T-helper 1 cell treated with Interleukin-12 subunit alpha and Interleukin-12 subunit beta and Interleukin-4 antibody, amounts not matched to agents 30 μg/mL and 1 μg/mL, for 36 hours (primary cell): ENCODE results near the gene KHDC4.

Source experiments
- H3K27ac Mint-ChIP-seq: one replicate; pipeline ENCODE4 v1.8.0; 2021; ENCODE audit warnings: mild to moderate bottlenecking, mixed read lengths
- H3K27me3 Mint-ChIP-seq: one replicate; pipeline ENCODE4 v1.8.0; 2021; ENCODE audit warnings: low read depth, mixed read lengths
- H3K36me3 Mint-ChIP-seq: one replicate; pipeline ENCODE4 v1.8.0; 2021; ENCODE audit warnings: low read depth, mixed read lengths
- H3K4me1 Mint-ChIP-seq: one replicate; pipeline ENCODE4 v1.8.0; 2021; ENCODE audit warnings: low read depth, mixed read lengths
- H3K4me3 Mint-ChIP-seq: one replicate; pipeline ENCODE4 v1.8.0; 2021; ENCODE audit warnings: mild to moderate bottlenecking, moderate library complexity, mixed read lengths
- H3K9me3 Mint-ChIP-seq: one replicate; pipeline ENCODE4 v1.8.0; 2021; ENCODE audit warnings: mixed read lengths

KHDC4 gene

DNA sequence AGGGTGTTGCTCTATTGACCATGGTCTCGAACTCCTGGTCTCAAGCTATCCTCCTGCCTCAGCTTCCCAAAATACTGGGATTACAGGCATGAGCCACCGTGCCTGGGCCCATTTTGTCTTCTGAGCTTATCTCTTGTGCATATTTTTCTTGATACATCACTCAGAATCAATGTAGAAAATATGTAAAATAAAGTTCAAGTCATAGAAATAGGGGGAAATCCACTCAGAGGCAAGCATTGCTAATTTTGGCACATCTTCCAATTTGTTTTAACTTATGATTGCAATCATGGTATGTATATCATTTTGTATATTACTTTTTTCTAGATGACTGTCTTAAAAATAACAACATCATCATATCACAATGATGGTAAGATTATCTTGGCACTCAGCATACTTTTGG is 44.6 kb downstream of the KHDC4 start:
- no peaks in the 10 kb centered on the region for H3K9me3 Mint-ChIP-seq
- no peak overlapping the region for H3K4me3 Mint-ChIP-seq
- peaks cover 2% of the 10 kb centered on the region for H3K36me3 Mint-ChIP-seq

DNA sequence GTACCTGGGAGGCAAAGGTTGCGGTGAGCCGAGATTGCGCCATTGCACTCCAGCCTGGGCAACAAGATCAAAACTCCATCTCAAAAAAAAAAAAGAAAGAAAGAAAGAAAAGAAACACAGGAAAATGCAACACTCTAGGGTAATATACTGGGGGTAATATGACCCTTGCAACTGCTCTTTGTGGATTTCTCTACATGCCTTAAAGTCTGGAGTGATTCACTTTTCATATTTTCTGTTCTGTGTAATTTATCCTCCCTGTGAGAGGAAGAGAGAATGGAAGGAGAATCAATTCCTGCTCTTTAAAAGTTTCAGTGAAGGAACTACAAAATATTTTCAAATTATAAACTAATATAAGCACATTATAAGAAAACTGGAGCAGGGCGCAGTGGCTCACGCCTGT is 45.7 kb downstream of the KHDC4 start:
- Mint-ChIP-seq H3K4me1 (peaks cover 8% of the 10 kb centered on the region), H3K27ac (no peak overlapping the region), H3K27me3 (no peaks in the 10 kb centered on the region), H3K4me3 (no peak overlapping the region), H3K9me3 (no peaks in the 10 kb centered on the region), H3K36me3 (peaks cover 2% of the 10 kb centered on the region)

More for the DNA sequence above, 44.6 kb downstream of the KHDC4 start:
- Mint-ChIP-seq H3K27ac (no peak overlapping the region), H3K27me3 (no peaks in the 10 kb centered on the region), H3K4me1 (peaks cover 11% of the 10 kb centered on the region)

GRCh38 chr1:155884982-155885381 is 49.2 kb downstream of the KHDC4 start:
- Mint-ChIP-seq H3K27me3 (no peaks in the 10 kb centered on the region), H3K4me1 (no peaks in the 10 kb centered on the region), H3K9me3 (no peaks in the 10 kb centered on the region), H3K4me3 (no peak overlapping the region), H3K27ac (no peak overlapping the region), H3K36me3 (peaks cover 16% of the 10 kb centered on the region)

DNA sequence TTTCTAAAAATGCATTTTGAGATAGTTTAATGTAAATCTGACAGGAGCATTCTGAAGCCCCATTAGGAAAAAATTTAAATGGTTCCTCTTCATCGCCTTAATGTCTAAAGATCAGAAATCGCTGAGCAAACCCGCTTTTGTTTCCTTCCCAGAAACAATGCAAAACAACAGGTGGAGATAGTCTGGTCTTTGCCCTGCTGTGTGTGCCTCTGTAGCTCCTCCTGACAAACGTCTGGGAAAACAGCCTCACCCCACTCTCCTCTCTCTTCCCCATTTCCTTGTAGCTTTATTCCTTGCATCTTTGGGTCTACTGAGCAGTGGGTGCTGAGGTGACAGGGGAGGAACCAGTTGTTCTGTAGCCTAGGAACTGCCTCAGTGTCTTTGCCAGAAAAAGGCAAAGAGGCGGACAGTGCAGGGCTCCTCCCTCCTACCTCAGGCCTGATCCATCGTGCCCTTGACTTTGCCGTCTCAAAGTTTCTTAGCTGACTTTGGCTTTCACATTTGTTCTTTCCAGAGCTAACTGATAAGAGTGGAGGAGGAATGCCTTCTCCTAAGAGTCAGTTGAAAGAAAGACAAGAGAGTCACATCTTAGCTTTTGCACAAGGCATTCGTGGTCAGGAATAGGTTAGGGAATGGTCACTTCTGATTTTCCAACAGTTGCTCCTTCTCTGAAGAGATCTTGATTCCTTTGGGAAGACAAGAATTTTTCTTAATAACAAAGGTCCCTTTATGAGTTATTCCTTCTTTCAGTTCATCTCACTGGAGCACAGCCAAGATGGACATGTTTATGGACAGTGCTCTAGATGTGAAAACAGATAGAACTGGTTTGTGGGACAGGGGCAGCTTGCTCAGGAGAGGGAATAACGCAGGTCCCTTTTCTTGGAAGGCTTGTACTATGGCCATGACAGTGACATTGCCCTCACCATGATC is 49.9 kb downstream of the KHDC4 start:
- no peak overlapping the region for H3K4me3 Mint-ChIP-seq
- no peaks in the 10 kb centered on the region for H3K4me1 Mint-ChIP-seq
- no peak overlapping the region for H3K27ac Mint-ChIP-seq
- H3K9me3 Mint-ChIP-seq, result no peaks in the 10 kb centered on the region
- H3K36me3 Mint-ChIP-seq, result peaks cover 19% of the 10 kb centered on the region
- H3K27me3 Mint-ChIP-seq, result no peaks in the 10 kb centered on the region

DNA sequence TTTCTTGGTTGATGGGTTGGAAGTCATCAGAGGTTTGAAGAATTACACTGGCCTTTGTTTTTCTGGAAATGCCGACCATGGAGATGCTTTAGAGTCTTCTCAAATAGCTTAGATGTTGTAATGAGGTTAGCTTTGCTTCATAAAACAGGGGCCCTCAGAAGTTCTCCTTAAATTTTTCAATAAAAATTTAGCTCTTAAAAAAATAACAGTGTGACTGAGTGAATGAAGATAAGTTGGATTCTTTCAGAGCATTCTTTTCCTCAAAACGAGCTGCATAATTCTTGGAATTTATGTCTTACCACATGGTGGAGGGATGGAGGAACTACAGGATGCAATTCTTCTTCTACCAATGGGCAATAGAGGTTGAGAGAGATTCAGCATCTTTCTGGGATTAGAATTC is 51.4 kb downstream of the KHDC4 start:
- H3K9me3 Mint-ChIP-seq, result no peaks in the 10 kb centered on the region
- no peaks in the 10 kb centered on the region for H3K4me1 Mint-ChIP-seq
- H3K27me3 Mint-ChIP-seq, result no peaks in the 10 kb centered on the region
- no peak overlapping the region for H3K4me3 Mint-ChIP-seq
- no peak overlapping the region for H3K27ac Mint-ChIP-seq
- peaks cover 21% of the 10 kb centered on the region for H3K36me3 Mint-ChIP-seq

DNA sequence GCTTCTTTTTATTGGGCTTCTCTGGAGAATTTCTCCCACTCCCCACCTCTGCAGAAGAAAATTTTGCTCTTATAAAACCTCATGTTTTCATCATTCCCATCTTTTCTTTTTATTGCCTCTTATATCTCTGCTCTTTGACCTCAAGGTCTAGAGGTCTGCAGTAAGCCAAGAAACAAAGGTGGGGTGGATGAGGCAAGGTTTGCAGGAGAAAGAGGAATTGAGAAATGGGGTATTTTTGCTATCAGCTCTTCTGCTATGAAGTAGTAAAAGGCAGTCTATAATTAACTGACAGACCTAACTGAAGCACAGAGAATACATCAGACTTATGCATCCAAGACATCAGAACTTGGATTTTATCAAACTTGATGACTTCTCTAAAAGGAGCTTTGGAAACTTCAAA is 52.0 kb downstream of the KHDC4 start:
- Mint-ChIP-seq H3K27me3 (no peaks in the 10 kb centered on the region), H3K27ac (no peak overlapping the region), H3K36me3 (peaks cover 21% of the 10 kb centered on the region), H3K4me3 (no peak overlapping the region), H3K4me1 (no peaks in the 10 kb centered on the region), H3K9me3 (no peaks in the 10 kb centered on the region)

DNA sequence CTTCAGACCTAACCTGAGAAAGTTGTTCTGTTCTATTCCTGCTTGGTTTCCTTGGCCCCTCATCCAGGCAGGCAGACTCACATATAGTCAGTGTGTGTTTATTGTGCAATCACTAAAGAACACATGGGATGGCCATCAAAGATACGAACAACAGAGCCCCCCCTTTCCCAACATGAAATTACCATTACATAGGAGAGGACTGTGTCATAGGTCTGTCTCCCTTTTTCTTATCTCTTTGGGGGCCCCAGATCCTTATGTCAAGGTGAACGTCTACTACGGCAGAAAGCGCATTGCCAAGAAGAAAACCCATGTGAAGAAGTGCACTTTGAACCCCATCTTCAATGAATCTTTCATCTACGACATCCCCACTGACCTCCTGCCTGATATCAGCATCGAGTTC is 53.3 kb downstream of the KHDC4 start:
- Mint-ChIP-seq H3K36me3 (peaks cover 21% of the 10 kb centered on the region), H3K4me3 (no peak overlapping the region), H3K27me3 (no peaks in the 10 kb centered on the region), H3K9me3 (no peaks in the 10 kb centered on the region), H3K27ac (no peak overlapping the region), H3K4me1 (no peaks in the 10 kb centered on the region)

DNA sequence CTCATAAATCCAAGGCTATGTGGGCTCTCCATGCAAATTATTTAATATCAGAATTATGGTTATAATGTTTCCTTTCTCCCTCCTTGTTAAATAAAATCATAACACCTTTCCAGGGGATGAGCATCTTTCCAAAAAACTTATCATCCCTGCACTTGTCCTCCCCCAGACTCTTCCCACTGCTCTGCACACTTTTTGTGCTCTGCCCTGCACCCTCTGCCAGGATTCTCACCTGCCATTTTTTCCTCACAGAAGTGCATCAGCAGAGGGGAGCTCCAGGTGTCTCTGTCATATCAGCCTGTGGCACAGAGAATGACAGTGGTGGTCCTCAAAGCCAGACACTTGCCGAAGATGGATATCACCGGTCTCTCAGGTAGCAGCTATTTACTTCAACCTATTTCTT is 54.0 kb downstream of the KHDC4 start:
- H3K27ac Mint-ChIP-seq, result no peak overlapping the region
- no peak overlapping the region for H3K4me3 Mint-ChIP-seq
- H3K27me3 Mint-ChIP-seq, result no peaks in the 10 kb centered on the region
- peaks cover 21% of the 10 kb centered on the region for H3K36me3 Mint-ChIP-seq
- H3K4me1 Mint-ChIP-seq, result no peaks in the 10 kb centered on the region
- H3K9me3 Mint-ChIP-seq, result no peaks in the 10 kb centered on the region

DNA sequence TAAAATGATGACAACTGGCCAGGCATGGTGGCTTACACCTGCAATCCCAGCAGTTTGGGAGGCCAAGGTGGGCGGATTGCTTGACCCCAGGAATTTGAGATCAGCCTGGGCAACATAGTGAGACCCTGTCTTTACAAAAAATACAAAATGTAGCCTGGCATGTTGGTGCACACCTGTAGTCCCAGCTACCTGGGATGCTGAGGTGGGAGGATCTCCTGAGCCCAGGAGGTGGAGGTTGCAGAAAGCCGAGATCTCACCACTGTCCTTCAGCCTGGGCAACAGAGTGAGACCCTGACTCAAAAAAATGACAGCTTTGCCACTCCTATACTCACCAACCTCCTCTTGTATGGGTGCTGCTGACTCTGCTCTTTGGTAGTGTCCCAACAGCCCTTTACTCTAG is 56.3 kb downstream of the KHDC4 start:
- H3K27me3 Mint-ChIP-seq, result no peaks in the 10 kb centered on the region
- no peaks in the 10 kb centered on the region for H3K4me1 Mint-ChIP-seq
- peaks cover 21% of the 10 kb centered on the region for H3K36me3 Mint-ChIP-seq
- no peak overlapping the region for H3K4me3 Mint-ChIP-seq
- no peaks in the 10 kb centered on the region for H3K9me3 Mint-ChIP-seq
- H3K27ac Mint-ChIP-seq, result no peak overlapping the region

GRCh38 chr1:155873860-155874259 is 60.4 kb downstream of the KHDC4 start:
- H3K27ac Mint-ChIP-seq, result no peak overlapping the region
- peaks cover 4% of the 10 kb centered on the region for H3K4me1 Mint-ChIP-seq
- peaks cover 9% of the 10 kb centered on the region for H3K36me3 Mint-ChIP-seq
- H3K27me3 Mint-ChIP-seq, result no peaks in the 10 kb centered on the region
- no peaks in the 10 kb centered on the region for H3K9me3 Mint-ChIP-seq
- no peak overlapping the region for H3K4me3 Mint-ChIP-seq

DNA sequence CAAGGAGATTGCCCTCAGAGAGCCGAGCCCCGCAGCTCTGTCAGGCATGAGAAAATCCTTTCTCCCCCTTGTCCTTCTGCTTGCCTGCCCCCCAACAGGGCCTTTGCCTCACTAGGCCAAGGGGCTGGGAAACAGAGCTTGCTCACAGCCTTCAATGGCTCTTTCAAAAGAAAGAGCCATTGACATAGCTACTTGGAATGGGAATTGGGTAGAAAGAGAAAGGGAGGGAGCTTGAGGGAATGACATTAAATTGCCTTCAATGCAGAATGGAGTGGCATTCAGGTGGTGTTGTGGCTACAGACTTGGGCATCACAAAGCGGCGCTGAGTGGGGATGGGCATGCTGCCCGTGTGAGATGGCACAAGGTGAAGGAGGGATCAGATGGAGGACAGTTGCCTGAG is 61.7 kb downstream of the KHDC4 start:
- Mint-ChIP-seq H3K27me3 (no peaks in the 10 kb centered on the region), H3K36me3 (peaks cover 11% of the 10 kb centered on the region), H3K4me1 (peaks cover 7% of the 10 kb centered on the region), H3K9me3 (no peaks in the 10 kb centered on the region), H3K4me3 (no peak overlapping the region), H3K27ac (no peak overlapping the region)

DNA sequence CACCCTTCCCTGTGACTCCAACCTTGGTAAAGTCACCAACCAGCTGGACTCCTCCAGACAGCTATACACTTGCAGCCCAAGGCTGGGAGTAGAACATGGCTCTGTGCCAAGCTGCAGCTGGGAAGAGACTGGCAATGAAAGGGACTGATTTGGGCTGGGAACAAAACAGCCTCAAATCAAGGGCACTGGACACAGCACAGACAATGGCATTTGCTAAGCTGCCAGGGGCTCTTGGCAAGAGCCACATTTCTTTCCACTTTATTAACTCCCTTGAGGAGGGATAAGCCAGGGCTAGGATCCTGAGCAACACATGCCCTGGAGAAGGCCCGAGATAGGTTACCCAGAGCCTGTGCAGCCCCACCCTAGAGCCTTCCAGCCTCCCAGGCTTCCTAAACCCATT is 62.8 kb downstream of the KHDC4 start:
- Mint-ChIP-seq H3K4me1 (peaks cover 7% of the 10 kb centered on the region), H3K9me3 (no peaks in the 10 kb centered on the region), H3K36me3 (peaks cover 11% of the 10 kb centered on the region), H3K27me3 (no peaks in the 10 kb centered on the region), H3K4me3 (no peak overlapping the region), H3K27ac (no peak overlapping the region)

DNA sequence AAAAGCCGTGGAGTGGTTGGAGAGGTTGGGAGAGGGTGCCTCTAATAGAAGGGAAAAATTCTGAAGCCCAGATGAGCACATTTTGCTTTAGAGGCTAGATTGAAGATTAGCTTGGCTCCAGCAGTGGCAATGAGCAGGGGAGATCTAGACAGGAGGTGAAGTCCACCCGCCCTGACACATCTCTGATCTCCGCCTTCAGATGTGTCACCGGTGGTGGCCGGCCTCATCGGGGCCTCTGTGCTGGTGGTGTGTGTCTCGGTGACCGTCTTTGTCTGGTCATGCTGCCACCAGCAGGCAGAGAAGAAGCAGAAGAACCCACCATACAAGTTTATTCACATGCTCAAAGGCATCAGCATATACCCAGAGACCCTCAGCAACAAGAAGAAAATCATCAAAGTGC is 66.4 kb downstream of the KHDC4 start:
- peaks cover 9% of the 10 kb centered on the region for H3K36me3 Mint-ChIP-seq
- H3K4me3 Mint-ChIP-seq, result no peak overlapping the region
- no peak overlapping the region for H3K27ac Mint-ChIP-seq
- H3K4me1 Mint-ChIP-seq, result peaks cover 7% of the 10 kb centered on the region
- no peaks in the 10 kb centered on the region for H3K9me3 Mint-ChIP-seq
- no peaks in the 10 kb centered on the region for H3K27me3 Mint-ChIP-seq

- peaks cover 19% of the 10 kb centered on the region for H3K4me1 Mint-ChIP-seq
- H3K27me3 Mint-ChIP-seq, result no peaks in the 10 kb centered on the region
- H3K27ac Mint-ChIP-seq, result no peak overlapping the region
- H3K36me3 Mint-ChIP-seq, result peaks cover 13% of the 10 kb centered on the region
- H3K4me3 Mint-ChIP-seq, result no peak overlapping the region
- no peaks in the 10 kb centered on the region for H3K9me3 Mint-ChIP-seq
Observed at GRCh38 chr1:155864393-155864792, 69.8 kb downstream of the KHDC4 start.
